IPS-NIHi11 (cell line): ENCODE data around the gene GAS2L2.
"Not testable (repeated sequence)": the region's sequence is repeated elsewhere in the genome, so short reads cannot be mapped to it uniquely, and the experiment has no call there.

Experiments
- DNase-seq: peaks from one replicate; pipeline ENCODE4 v3.0.0; 2012; ENCODE audit warnings: mixed read lengths, low spot score

The GAS2L2 gene

DNA sequence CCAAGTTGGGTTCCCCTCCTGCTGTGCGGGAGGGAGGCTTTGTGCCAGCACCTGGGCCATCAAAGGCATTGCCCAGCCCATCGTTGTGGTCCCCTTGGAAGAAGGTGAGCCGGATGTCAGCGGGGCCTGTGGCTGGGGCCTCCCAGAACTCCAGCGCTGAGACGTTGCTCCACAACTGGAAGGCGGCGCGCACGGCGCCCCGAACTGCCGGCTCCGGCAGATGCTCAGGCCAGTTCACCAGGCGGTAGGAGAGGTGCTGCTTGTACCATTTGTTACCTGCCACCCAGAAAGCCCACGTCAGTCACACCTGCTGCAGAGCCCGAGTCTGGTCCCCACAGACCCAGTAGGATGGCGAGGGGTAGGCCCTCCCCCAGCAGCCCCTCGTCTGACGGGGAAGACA is 20.1 kb upstream of the GAS2L2 start:
- DNase-seq = no peak

DNA sequence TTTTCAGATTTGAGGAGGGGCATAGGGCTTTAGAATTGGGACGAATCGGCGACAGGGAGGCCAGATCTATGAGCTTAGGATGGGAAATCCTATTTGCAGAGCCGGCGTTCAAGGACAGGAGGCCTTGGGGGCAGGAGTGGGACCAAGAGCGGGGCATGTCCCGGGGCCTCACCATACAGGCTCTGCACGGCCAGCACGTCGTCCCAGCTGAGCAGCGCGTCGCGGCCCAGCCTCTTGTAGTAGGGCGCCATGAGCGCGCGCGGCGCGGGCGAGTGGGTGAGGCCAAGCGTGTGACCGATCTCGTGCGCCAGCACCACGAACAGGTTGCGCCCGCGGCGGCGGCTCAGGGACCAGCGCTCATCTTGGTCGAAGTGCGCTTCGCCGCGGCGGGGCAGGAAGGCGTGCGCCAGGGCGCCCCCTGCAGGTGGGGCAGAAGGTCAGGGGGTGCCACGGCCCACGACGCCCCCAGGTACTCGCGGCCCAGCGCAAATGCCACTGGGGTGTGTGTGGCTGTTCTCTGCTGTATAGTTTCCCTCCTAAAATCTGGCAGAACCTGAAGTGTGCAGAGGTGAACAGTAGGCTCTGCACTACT is 17.0 kb upstream of the GAS2L2 start:
- DNase-seq = no peak

DNA sequence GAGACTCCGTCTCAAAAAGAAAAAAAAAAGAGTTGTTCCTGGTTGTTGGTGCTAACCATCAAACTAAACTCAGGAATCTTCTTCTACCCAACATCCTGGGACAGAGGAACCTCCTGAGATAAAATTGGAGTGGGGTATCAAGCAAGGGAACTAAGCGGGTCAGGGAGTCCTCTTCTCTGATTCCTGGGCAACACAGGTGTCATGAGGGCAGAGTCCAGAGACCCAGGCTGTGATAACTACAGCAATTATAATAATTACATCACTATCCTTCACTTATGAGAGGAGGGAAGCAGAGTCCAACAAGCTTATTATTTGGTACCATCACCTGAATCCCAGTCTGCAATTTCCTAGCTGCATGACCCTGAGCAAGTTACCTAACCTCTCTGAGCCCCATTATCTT is 15.8 kb upstream of the GAS2L2 start:
- DNase-seq = no peak

DNA sequence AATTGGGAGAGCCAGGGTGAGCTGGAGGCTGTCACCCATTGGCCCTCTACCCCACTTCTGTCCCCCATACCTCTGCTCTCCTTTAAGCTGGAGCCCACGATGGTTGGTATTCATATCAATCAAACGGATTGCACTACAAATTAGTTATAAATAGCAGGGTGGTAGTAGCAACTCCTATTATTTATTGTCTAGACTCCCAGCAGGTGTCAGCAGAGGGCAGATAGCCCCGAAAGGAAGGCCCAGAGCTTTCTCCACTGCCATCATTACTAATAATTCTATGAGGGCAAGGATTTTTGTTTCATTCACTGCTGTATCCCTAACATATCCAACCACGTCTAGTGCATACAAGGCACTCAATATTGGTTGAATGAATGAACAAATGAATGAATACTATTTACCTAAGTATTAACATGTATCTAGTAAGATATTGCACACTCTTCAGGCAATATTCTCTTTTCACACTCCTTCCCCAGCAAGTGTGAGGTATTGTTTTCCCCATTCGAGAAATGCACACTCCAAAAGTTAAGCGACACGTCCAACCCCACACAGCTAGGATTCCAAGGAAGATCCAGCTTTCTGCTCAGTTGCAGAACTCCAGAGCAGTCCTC is 14.0 kb upstream of the GAS2L2 start:
- DNase-seq = no peak

DNA sequence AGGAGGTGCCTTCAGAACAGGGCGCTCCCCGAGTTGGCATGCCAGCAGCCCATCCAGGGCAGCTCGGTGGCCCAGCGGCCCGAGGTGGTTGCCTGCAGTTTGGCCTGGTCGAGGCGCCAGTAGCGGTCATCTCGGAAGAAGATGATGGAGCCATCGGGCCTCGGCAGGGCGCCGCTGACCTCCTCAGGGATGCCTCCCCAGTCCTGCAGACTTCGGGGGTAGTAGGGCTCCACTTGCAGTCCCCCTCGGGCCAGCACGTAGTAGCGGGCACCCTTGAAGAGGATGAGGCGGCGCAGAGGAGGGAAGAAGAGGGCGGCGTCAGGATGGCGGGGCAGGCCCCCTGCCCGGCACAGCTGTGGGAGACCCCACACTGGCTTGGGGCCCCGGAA is 13.4 kb upstream of the GAS2L2 start:
- DNase-seq = no peak

DNA sequence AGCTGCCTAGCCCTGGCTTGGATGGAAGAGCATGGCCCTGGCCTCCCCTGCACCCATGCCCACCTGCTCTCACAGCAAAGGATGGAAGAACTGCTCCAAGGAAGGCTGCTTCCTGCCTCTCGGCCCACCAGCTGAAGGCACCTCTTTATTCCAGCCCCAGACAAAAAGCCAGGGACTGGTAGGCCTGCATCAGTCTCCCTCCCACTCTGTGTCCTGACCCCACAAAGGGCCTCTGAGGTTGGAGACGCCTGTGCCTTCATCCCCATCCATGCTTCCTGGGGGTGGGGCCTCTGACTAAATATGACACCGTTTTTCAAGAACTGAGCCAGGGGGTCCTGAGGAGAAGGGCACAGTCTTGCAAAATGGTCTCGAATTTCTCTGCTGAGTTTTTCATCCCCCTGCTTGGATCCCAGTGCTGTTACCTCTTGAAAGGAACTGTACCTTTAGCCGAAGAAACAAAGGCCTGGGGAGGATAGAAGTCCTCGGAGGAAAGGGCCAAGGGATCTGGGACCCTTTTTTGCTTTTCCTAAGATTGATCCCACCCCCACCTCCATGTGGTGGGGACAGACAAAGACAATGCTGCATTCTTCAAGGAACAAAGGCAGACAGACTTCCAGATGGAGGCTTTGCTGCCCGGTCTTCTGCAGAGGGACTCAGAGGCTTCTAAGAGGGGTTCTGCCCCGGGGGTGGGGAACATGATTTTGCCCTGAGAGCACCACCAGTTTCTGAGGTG is 12.9 kb upstream of the GAS2L2 start:
- DNase-seq = no peak

DNA sequence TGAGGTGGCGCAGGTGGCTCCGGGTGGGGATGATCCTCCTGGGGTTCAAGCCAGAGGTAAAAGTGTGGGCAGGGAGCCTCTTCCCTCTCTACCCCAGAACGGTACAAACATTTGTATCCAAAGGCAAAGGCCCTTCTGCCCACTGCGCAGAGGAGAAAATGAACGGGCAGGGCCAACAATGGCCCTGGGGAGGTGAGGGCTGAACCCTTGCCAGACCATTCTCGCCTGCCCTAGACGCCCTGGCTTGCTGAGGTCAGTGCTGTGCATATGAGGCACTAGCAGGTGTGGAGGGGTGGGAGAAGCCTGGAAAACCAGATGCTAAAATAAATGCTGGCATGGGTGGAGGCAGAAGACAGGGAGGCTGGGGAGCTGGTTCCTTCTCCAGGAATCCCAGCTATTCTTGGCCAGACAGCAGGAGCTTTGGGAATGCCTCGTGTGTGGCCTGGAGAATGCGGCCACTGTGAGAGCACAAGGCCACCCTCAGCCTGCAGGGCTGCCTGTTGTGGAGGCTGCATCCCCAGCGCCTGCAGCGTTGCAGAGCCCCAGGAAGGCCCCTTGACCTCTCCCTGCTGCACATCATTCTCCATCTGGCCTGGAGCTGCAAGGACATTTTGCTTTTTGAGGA is 12.2 kb upstream of the GAS2L2 start:
- DNase-seq = no peak

DNA sequence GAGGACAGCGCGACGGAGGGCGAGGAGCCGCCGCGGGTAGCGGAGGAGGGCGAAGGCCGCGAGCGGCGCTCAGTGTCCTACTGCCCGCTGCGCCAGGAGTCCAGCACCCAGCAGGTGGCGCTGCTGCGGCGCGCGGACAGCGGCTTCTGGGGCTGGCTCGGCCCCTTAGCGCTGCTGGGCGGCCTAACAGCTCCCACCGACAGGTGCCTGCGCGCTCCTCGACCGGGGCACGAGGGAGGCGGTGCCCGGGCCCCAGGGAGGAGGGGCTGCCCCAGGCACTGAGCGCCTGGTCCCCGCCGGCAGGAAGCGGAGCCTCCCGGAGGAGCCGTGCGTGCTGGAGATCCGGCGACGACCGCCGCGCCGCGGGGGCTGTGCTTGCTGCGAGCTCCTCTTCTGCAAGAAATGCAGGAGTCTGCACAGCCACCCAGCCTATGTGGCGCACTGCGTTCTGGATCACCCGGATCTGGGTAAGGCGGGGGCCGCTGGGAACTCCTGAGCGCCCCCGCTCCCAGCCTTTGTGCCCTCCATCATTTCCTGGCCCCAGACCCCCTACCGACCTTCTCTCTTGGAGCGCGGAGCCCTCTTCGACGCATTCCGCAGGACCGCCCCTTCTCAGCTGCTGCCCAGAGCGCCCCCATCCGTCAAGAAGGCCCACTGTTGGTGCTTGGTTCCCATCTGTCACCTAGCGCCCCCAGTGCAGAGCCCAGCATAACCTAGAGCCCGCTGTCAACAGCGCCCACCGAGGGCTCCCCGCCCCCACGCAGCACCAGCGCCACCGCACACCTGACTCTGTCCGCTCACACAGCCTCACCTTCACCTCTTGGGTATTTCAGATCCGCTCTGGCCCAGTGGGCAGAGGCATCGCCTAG is 11.3 kb upstream of the GAS2L2 start:
- DNase-seq = peak; percentile 99

DNA sequence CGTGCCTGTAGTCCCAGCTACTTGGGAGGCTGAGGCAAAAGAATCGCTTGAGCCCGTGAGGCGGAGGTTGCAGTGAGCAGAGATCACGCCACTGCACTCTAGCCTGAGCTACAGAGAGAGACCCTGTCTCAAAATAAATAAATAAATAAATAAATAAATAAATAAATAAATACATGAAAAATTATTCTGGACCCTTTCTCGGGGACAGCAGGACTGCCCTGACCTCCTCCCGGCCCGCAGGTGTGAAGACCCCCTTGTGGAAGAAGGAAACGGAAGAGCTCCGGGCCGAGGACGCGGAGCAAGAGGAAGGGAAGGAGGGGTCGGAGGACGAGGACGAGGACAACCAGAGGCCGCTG is 10.7 kb upstream of the GAS2L2 start:
- no peak for DNase-seq

DNA sequence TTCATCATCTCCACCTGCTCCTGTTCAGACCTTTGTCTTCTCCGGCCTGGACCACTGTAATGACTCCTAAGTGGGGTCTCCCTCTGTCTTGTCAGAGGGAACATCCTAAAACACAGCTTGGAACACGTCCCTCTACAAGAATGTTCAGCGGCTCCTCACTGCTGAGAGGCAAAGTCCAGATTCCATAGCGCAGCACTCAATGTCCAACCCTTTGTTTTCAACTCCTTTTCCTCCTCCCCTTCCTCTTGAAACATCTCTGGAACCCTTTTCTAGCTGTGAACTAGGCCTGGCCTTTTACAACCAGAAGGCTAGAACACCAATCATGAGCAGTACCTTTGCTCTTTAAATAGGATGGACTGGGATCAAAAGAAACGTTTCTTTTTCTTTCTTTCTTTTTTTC is 8.6 kb upstream of the GAS2L2 start:
- DNase-seq = no peak

DNA sequence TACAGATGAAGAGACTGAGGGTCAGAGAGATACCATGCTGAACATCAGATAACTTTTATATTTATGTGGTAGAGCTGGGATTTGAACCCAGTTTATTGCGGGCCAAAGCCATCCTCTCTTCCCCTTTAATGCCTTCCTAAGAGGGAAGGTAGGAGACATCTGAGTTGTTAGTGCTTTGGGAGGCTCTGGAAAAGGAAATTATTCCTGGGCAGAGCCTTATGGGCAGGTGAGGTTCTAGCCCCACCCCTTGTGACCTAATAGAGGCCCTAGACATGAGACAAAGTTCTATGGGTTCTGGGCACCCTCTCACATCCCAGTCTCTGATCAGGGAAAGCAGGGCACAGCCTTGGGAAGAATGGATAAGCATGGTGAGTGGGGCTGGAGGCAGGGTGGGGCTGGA is 7.5 kb upstream of the GAS2L2 start, which contains the start of gene C17orf50:
Gene C17orf50, plus strand, starts transcription at position 301 of the 400 bp plus-strand sequence. Its CDS starts 55 bp downstream, at position 356.
- DNase-seq = no peak

DNA sequence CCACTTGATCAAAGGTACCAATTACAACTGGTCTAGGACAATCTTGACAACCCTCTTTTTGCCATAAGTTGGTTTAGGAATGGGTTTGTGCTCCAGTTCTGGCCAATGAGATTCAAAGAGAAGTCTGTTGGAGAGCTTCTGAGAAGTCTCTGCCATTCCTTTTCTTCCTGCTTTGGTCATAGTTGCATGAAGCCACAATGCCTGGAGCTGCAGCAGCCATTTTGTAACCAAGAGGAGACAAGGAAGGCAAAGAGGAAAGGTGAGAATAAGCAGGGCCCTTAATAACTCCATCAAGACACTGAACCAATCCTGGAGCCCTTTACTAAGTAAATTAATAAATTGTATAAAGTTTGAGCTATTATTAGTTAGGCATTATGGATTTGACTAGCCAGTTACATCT is 4.2 kb upstream of the GAS2L2 start:
- DNase-seq = no peak

DNA sequence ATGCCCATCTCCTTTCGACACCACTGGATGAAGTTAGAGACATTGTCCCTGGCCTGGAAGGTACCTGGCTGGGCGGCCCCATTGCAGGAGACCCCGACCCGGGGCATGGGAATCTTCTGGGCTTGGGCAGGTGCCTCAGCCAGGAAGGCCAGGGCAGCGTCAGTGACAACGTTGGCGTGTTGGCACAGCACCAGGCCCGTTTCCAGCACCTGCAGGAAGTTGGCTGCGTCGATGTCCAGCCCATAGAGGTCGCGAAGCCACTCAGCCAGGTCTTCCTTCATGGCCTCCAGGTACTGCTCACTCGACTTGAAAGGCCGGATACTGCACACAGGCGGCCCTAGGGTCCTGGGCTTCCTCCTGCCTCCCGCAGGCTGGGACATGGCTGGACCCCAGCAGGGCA is 568 bp downstream of the GAS2L2 start:
- DNase-seq = no peak

DNA sequence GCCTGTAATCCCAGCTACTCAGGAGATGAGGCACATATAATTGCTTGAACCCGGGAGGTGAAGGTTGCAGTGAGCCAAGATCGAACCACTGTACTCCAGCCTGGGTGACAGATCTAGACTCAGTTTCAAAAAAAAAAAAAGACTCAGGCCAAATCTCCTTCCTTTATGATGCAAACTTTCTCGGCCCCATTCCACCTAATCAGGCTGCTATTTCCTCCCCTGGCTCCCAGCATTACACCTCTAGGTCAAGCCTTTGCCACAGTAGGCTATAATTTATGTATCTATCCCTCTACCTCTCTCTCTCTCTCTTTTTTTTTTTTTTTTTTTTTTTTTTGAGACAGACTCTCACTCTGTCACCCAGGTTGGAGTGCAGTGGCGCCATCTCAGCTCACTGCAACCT is 1.5 kb downstream of the GAS2L2 start:
- not testable (repeated sequence) for DNase-seq

DNA sequence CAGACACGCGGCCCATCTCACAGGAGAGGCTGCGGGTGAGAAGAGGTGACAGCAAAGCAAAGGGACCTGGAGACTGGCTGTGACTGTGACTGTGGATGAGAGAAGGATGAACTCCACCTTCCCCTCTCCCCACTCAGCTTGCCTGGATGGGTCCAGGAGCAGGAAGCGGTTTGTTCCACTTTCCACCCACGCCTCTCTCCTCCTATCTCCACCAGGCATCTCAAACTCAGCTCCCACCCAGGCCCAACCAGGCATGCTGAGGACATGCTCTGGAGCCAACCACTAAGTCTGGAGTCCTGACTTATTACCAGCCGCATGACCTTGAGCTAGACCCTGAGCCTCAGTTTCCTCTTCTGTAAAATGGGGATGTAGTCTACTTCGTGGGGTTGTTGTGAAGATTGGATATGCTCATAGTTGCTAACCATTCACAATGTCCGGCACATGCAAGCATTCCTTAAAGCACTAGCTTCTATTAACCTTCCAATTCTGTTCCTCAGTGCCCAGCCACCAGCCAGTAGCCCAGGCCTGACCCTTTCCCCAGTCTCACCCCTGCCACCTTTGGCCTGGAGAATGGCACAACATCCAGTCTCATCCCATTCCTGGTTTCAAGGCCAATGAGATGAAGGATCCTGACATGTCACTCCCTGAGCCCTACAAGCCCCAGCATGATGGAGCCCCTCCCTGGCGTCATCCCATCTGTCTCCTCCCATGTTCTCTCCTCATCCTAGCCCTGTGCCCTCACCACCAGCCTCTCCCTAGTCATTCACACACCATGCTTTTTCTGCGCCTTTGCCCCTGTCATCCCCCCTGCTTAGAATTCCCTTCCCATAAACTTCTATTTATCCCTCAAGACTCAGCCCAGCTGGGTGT is 2.3 kb downstream of the GAS2L2 start:
- DNase-seq = no peak

DNA sequence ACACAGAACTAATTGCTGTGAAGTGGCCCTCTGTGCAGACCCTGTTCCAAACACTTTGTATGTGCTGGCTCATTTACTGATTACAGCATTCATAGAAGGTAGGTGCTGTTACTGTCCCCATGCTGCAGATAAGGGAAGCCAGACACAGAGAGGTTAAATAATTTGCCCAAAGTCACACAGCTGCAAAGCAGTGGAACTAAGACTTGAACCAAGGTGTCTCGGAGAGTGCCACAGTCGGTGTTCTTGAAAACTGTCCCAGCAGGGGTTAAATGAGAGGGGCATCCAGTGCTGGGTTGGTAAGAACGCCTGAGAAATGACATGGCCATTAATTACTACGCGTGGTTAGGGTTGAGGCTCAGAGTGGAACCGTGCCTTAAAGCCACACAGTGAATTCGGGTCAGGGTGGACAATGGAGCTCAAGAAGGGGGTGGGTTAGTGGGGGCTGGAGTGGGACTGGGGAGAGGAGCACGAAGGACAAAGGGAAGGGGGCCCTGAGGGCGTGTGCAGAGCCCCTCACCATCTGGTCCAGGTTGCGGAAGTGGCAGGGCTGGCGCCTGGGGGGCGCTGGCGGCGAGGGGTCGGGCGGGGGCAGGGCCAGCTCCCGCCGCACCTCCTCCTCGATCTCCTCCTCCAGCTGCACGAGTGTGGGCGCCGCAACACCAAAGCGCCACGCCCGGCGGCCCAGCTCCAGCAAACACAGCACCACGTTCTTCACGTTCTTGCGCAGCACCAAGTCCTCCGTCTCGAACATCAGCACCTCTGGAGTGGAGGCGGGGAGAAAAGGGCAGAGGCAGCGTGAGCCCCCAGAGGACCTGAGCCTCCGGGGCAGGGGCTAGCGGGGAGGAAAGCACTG is 3.3 kb downstream of the GAS2L2 start:
- peak; percentile 69 for DNase-seq

DNA sequence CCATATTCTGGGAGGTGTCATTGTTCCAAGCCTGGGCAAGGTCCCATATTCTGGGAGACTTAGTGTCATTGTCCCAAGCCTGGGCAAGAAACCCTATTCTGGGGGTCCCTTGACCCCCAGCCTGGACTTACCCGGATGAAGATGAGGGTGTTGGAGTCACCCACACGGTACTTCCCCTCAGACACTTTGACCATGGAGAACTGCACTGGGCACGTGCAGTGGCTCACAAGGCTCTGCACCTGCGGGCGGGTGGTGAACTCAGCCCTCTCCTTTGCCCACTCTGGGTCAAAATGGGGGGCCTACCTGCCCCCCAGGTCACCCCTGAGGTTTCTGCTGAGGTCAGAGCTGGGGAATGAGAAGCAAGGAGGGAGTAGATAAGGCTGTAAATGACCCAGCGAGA is 4.1 kb downstream of the GAS2L2 start:
- no peak for DNase-seq

DNA sequence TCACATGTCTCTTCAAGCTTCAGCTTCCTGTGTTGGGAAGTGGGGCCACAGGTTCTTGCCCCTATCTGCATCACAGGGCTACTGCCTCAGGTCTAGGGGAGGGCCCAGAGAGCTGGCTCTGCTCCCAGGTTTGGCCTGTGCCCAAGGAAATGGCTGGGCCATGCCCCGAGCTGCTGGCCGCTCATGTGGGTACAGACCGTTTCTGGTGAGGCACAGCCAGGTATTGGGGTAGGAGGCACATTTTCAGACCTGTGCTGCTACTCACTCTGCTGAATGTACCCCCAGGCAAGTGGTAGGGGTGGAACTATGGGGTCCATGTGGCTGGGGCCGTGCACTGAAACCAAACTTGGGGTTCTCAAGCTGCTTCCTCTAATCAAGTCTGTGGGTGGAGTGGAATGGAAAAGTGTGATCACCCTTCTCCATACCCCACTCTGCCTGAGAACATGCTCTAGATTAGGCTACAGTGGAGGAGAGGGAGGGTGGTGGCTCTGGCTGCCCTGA is 4.6 kb downstream of the GAS2L2 start:
- DNase-seq = no peak

DNA sequence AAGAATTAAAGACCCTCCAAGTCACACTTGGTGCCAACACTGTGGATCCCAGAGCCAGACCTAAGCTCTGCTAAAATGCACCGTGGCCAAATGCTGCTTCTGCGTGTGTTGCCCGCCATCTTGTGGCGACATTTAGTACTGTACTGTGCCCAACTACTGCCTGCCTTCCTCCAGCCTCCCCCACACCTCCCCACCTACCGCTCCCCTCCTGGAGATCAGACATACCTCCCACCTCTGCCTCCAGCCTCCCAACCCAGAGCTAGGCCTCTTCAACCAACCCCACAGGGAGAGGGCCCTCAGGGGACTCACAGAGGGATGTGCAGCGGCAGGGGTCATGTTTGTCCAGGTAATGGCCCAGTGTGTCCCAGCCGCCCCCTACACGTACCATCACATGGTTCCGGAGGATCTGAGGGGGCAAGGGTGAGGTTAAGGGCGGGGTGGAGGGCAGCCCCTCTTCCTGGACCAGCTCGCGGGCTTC is 5.5 kb downstream of the GAS2L2 start:
- DNase-seq = peak; percentile 88

DNA sequence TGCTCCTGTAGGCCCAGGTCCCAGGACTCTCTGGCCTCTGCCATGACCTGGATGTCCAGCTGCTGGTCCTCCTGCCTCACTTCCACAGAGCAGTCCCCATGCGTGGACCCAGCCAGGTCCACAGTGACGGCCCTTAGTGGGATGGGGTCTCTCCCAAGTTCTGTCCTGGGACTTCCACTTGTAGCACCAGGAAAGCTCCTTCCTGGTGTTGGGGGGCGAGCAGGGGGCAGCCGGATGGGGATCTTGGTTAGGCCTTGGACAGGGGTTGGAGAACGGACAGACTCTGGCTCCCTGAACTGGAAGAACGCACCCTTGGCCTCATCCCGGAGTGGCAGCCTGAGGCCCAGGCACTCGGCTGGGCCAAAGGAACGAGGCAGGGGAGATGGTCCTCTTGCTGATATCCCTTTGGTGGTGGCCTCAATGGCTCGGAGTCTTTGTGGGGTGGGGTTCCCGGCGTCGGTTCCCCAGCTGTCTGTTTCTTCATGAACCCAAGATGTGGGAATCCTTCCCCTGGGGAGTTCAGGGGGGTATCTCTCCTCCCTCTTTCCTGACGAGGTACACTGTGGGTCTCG is 7.2 kb downstream of the GAS2L2 start:
- DNase-seq = no peak
